ENCODE measurements around the gene KLF6. TPM values are rescaled to one million over a fixed set of nuclear protein-coding genes. Genes with fewer than 3 reads are reported as not detected.
A peak's percentile ranks its signal among the peaks of the same experiment; 100 is the strongest.

The KLF6 gene
- total RNA-seq, 1 donor from 2014 or later = 144 TPM

- DNase-seq (ENCODE audit: low spot score in 2 of 2) = no peak
- H3K27me3 ChIP-seq = no peaks in the 10 kb centered on the region
- intact Hi-C loops (cut with DNase I) = loop anchor here (5.0 kb wide), 1 partner anchor 244 kb away; no protein-coding TSS in a partner anchor
- no peak for TF ChIP-seq CTCF (IDR thresholded peaks at IDR 0.05)
- H3K36me3 ChIP-seq = no peaks in the 10 kb centered on the region
- H3K27ac ChIP-seq = peak overlapping the region; percentile 88 to 92
- no peak overlapping the region for H3K4me3 ChIP-seq
- no peaks in the 10 kb centered on the region for H3K9me3 ChIP-seq
- peaks cover 24 to 57% of the 10 kb centered on the region in 2 donors for H3K4me1 ChIP-seq
These were observed 23.7 kb upstream of the KLF6 start for GRCh38 chr10:3808689-3809199.

GRCh38 chr10:3807928-3808496 lies 23.0 kb upstream of the KLF6 start:
- peak overlapping the region; percentile 88 to 92 for H3K27ac ChIP-seq
- H3K27me3 ChIP-seq = no peaks in the 10 kb centered on the region
- H3K36me3 ChIP-seq = no peaks in the 10 kb centered on the region
- intact Hi-C loops (cut with DNase I) = loop anchor here (5.0 kb wide), 1 partner anchor 244 kb away; no protein-coding TSS in a partner anchor
- H3K4me1 ChIP-seq = peaks cover 24 to 57% of the 10 kb centered on the region in 2 donors
- no peak overlapping the region for H3K4me3 ChIP-seq
- no peaks in the 10 kb centered on the region for H3K9me3 ChIP-seq
- no peak for TF ChIP-seq CTCF (IDR thresholded peaks at IDR 0.05)
- DNase-seq (ENCODE audit: low spot score in 2 of 2) = no peak

- intact Hi-C loops (cut with DNase I) = loop anchor here (5.0 kb wide), 1 partner anchor 245 kb away; no protein-coding TSS in a partner anchor
These were observed 22.4 kb upstream of the KLF6 start for GRCh38 chr10:3807211-3807927.

GRCh38 chr10:3806603-3807002 lies 21.6 kb upstream of the KLF6 start:
- Histone ChIP-seq H3K9me3 (no peaks in the 10 kb centered on the region), H3K27me3 (no peaks in the 10 kb centered on the region), H3K27ac (peak overlapping the region; percentile 88 to 92), H3K4me3 (no peak overlapping the region), H3K36me3 (no peaks in the 10 kb centered on the region), H3K4me1 (peaks cover 24 to 55% of the 10 kb centered on the region in 2 donors)
- no peak for TF ChIP-seq CTCF (IDR thresholded peaks at IDR 0.05)
- intact Hi-C loops (cut with DNase I) = loop anchor here (5.0 kb wide), 1 partner anchor 246 kb away; no protein-coding TSS in a partner anchor
- no peak for DNase-seq (ENCODE audit: low spot score in 2 of 2)

More at GRCh38 chr10:3807211-3807927, 22.4 kb upstream of the KLF6 start:
- Histone ChIP-seq H3K4me1 (peaks cover 24 to 57% of the 10 kb centered on the region in 2 donors), H3K36me3 (no peaks in the 10 kb centered on the region), H3K27me3 (no peaks in the 10 kb centered on the region), H3K27ac (peak overlapping the region; percentile 88 to 92), H3K4me3 (no peak overlapping the region), H3K9me3 (no peaks in the 10 kb centered on the region)
- TF ChIP-seq CTCF (IDR thresholded peaks at IDR 0.05) = no peak
- no peak for DNase-seq (ENCODE audit: low spot score in 2 of 2)

- Histone ChIP-seq H3K9me3 (no peaks in the 10 kb centered on the region), H3K4me3 (peak overlapping the region in 1 of 2 donors; percentile 23), H3K4me1 (peaks cover 20 to 50% of the 10 kb centered on the region in 2 donors), H3K27me3 (no peaks in the 10 kb centered on the region), H3K36me3 (no peaks in the 10 kb centered on the region), H3K27ac (peak overlapping the region; percentile 88 to 92)
- intact Hi-C loops (cut with DNase I) = loop anchor here (5.0 kb wide), 1 partner anchor 246 kb away; no protein-coding TSS in a partner anchor
- TF ChIP-seq CTCF (IDR thresholded peaks at IDR 0.05) = no peak
- peak; percentile 55 to 82 for DNase-seq (ENCODE audit: low spot score in 2 of 2)
These were observed 20.9 kb upstream of the KLF6 start for GRCh38 chr10:3805791-3806461.

Data from ascending aorta (tissue), 2 donors.